ENCODE measurements around the gene HAVCR1. TPM values are rescaled to one million over a fixed set of nuclear protein-coding genes. Genes with fewer than 3 reads are reported as not detected.

The HAVCR1 gene
- total RNA-seq, 4 donors from 2014 or later = 0.60 to 3.7 (median 2.9) TPM; not detected in 1

DNA sequence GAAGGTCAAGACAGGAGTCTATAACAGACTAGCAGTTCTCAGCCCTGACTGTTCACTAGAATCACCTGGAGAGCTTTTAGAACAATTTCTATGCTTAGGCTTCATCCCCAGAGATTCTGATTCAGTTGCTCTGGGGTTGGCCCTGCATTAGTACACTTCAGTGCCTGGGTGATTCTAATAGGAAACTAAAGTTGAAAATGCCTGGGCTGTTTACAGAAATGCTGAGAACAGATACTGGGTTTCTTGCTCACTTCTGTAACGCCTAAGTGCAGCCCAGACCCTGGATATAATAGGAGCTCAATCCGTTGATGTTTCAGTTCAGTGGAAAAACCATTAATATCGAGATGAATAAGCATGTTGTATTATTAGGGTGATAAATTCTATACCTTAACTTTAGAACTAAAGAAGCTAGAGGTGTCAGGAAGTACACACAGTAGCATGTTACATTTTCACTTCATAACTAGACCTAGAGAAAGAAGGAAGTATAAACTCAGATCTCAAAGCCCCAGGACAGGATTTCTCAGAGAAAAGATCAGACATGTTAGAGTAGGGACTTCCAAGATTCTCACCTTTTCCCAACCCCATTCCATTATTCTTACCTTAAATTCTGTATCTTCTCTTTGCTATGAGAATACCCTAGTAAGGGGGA lies 29.6 kb upstream of the HAVCR1 start:
- in situ Hi-C loops (cut with MboI; ENCODE audit: low pct_ligation_motif_present in 1 of 4, low pct_unique_long_range_greater_than_20kb in 1 of 4, low sequenced_read_pairs in 3 of 4) = no loop called here
- intact Hi-C loops (cut with DNase I; ENCODE audit: low total_unique reads) = no loop called here
- no peak overlapping the region for H3K27ac ChIP-seq
- no peak for DNase-seq
- no peak overlapping the region for H3K4me3 ChIP-seq
- TF ChIP-seq POLR2AphosphoS5 (IDR thresholded peaks at IDR 0.05) (no peak), EP300 (IDR thresholded peaks at IDR 0.05; ENCODE audit: low read depth) (no peak), POLR2A (IDR thresholded peaks at IDR 0.05) (no peak)
- TF ChIP-seq, protein P1, sequence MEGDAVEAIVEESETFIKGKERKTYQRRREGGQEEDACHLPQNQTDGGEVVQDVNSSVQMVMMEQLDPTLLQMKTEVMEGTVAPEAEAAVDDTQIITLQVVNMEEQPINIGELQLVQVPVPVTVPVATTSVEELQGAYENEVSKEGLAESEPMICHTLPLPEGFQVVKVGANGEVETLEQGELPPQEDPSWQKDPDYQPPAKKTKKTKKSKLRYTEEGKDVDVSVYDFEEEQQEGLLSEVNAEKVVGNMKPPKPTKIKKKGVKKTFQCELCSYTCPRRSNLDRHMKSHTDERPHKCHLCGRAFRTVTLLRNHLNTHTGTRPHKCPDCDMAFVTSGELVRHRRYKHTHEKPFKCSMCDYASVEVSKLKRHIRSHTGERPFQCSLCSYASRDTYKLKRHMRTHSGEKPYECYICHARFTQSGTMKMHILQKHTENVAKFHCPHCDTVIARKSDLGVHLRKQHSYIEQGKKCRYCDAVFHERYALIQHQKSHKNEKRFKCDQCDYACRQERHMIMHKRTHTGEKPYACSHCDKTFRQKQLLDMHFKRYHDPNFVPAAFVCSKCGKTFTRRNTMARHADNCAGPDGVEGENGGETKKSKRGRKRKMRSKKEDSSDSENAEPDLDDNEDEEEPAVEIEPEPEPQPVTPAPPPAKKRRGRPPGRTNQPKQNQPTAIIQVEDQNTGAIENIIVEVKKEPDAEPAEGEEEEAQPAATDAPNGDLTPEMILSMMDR (IDR thresholded peaks at IDR 0.05) = no peak
- 49 to 67% methylated on average over 3 of the region's 3 CpGs for WGBS, 2 donors (ENCODE audit: low coverage in 1 of 2)
- no peaks in the 10 kb centered on the region for H3K9me3 ChIP-seq
- no peaks in the 10 kb centered on the region for H3K36me3 ChIP-seq
- no peaks in the 10 kb centered on the region for H3K4me1 ChIP-seq
- no peaks in the 10 kb centered on the region for H3K27me3 ChIP-seq

DNA sequence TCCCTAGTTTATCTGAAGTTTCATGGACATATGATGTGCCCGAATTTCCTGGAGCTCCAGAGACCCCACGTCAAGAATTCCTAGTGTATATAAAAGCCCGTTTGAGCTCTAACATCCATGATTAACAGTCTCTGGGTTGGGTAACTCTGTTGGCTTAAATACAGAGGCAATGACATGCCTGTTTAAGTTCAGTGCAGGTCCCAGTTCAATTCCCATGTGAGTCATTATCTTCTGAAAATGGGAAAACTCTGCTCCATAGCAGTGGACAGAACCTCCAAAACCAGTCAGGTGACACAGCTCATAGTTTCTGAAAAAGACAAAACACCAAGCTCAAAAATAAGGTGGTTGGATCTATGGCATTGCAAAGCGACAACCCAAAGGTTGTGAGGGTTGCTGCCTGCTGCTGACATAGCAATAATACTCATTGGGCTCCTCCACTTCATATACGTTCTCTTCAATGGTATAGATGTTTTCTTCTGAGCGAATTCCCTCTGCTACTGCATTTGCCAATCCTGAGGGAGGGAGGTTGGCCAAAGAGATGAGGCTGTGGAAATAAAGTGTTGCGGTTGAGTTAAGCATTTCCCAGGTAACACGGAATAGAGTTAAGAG lies 27.9 kb upstream of the HAVCR1 start:
- Histone ChIP-seq H3K27ac (no peak overlapping the region), H3K9me3 (no peaks in the 10 kb centered on the region), H3K36me3 (no peaks in the 10 kb centered on the region), H3K4me1 (no peaks in the 10 kb centered on the region), H3K27me3 (no peaks in the 10 kb centered on the region), H3K4me3 (no peak overlapping the region)
- WGBS, 2 donors (ENCODE audit: low coverage in 1 of 2) = 88% methylated on average over 4 to 8 of the region's 8 CpGs
- TF ChIP-seq EP300 (IDR thresholded peaks at IDR 0.05; ENCODE audit: low read depth) (no peak), POLR2AphosphoS5 (IDR thresholded peaks at IDR 0.05) (no peak), POLR2A (IDR thresholded peaks at IDR 0.05) (no peak)
- TF ChIP-seq, protein P1 (IDR thresholded peaks at IDR 0.05) = no peak
- in situ Hi-C loops (cut with MboI; ENCODE audit: low pct_ligation_motif_present in 1 of 4, low pct_unique_long_range_greater_than_20kb in 1 of 4, low sequenced_read_pairs in 3 of 4) = no loop called here
- intact Hi-C loops (cut with DNase I; ENCODE audit: low total_unique reads) = no loop called here
- DNase-seq = no peak

DNA sequence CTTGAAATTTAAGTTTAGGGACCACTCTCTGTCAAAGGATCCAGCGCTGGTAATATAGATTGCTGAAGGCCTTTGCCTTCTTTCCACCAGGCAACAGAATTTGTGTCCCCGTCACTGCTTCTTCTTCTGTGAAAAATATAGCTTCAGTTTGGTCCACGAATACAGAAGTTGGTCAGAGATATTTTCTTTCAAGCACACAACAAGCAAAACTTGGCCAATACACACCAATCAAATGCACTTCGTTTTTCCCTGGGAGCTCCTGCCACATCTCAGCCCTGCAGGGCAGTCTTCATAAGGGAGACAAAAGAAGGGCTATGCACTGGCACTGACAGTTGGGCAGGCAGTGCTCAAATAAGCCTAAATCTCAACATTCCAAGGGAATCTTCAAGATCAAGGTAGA lies 27.0 kb upstream of the HAVCR1 start:
- in situ Hi-C loops (cut with MboI; ENCODE audit: low pct_ligation_motif_present in 1 of 4, low pct_unique_long_range_greater_than_20kb in 1 of 4, low sequenced_read_pairs in 3 of 4) (no loop called here), intact Hi-C loops (cut with DNase I; ENCODE audit: low total_unique reads) (no loop called here)
- no peak for DNase-seq
- Histone ChIP-seq H3K27ac (no peak overlapping the region), H3K4me1 (no peaks in the 10 kb centered on the region), H3K4me3 (no peak overlapping the region), H3K36me3 (no peaks in the 10 kb centered on the region), H3K9me3 (no peaks in the 10 kb centered on the region), H3K27me3 (no peaks in the 10 kb centered on the region)
- 79 to 81% methylated on average over 3 to 4 of the region's 4 CpGs for WGBS, 2 donors (ENCODE audit: low coverage in 1 of 2)
- TF ChIP-seq POLR2AphosphoS5 (IDR thresholded peaks at IDR 0.05) (no peak), EP300 (IDR thresholded peaks at IDR 0.05; ENCODE audit: low read depth) (no peak), POLR2A (IDR thresholded peaks at IDR 0.05) (no peak)
- TF ChIP-seq, protein P1 (IDR thresholded peaks at IDR 0.05) = no peak

DNA sequence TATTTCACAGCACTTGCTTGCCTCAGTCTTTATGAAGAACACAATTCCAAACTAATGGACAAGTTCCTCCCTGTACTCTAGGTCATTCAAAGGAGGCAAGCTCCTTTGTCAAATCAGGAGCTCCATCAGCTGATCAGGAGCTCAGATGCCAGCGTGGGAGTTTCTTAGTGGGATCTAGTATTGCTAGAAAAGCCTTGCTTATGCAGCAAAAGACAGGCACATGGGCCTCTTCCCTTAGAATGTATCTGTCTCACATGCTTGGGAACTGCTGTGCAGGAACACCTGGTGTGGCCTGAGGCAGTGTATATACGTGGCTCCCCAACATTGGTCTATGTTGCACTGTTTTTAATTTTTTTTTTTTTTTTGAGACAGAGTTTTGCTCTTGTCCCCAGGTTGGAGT lies 21.4 kb upstream of the HAVCR1 start:
- H3K9me3 ChIP-seq = no peaks in the 10 kb centered on the region
- no peaks in the 10 kb centered on the region for H3K27me3 ChIP-seq
- intact Hi-C loops (cut with DNase I; ENCODE audit: low total_unique reads) = no loop called here
- H3K27ac ChIP-seq = no peak overlapping the region
- no peak for DNase-seq
- TF ChIP-seq EP300 (IDR thresholded peaks at IDR 0.05; ENCODE audit: low read depth) (no peak), POLR2AphosphoS5 (IDR thresholded peaks at IDR 0.05) (no peak), POLR2A (IDR thresholded peaks at IDR 0.05) (no peak)
- TF ChIP-seq, protein P1 (IDR thresholded peaks at IDR 0.05) = no peak
- H3K4me1 ChIP-seq = no peaks in the 10 kb centered on the region
- H3K36me3 ChIP-seq = no peaks in the 10 kb centered on the region
- WGBS, 2 donors (ENCODE audit: low coverage in 1 of 2) = 33 to 53% methylated on average over 1 to 2 of the region's 2 CpGs
- H3K4me3 ChIP-seq = no peak overlapping the region
- in situ Hi-C loops (cut with MboI; ENCODE audit: low pct_ligation_motif_present in 1 of 4, low pct_unique_long_range_greater_than_20kb in 1 of 4, low sequenced_read_pairs in 3 of 4) = no loop called here

All from transverse colon (tissue), 4 donors.